BE2C (cell line): Measurements from ENCODE around the gene MYOG.

Experiments used
- DNase-seq: peaks from one replicate; pipeline ENCODE4 v3.0.0-alpha.2; 2020
- H3K27me3 ChIP-seq: fragments of 250-450 bp; sonication (Bioruptor Pico); 2 replicates; pipeline ENCODE4 v1.5.1; 2020; ENCODE audit warnings: mild to moderate bottlenecking
- H3K36me3 ChIP-seq: fragments of 250-450 bp; sonication (Bioruptor Pico); 2 replicates; pipeline ENCODE4 v1.5.1; 2020; ENCODE audit warnings: mild to moderate bottlenecking
- H3K4me1 ChIP-seq: fragments of 250-450 bp; sonication (Bioruptor Pico); 2 replicates; pipeline ENCODE4 v1.5.1; 2020
- H3K4me3 ChIP-seq: 2 replicates; pipeline ENCODE4 v1.5.1; 2011; ENCODE audit warnings: low read depth, low read length
- H3K9me3 ChIP-seq: fragments of 250-450 bp; sonication (Bioruptor Pico); 2 replicates; pipeline ENCODE4 v1.5.1; 2020
- TF ChIP-seq, protein P1 (sequence below): IDR thresholded peaks from 2 replicates; pipeline ENCODE4 v1.5.1; 2012; ENCODE audit warnings: mild to moderate bottlenecking, low read depth, low read length

Gene MYOG

DNA sequence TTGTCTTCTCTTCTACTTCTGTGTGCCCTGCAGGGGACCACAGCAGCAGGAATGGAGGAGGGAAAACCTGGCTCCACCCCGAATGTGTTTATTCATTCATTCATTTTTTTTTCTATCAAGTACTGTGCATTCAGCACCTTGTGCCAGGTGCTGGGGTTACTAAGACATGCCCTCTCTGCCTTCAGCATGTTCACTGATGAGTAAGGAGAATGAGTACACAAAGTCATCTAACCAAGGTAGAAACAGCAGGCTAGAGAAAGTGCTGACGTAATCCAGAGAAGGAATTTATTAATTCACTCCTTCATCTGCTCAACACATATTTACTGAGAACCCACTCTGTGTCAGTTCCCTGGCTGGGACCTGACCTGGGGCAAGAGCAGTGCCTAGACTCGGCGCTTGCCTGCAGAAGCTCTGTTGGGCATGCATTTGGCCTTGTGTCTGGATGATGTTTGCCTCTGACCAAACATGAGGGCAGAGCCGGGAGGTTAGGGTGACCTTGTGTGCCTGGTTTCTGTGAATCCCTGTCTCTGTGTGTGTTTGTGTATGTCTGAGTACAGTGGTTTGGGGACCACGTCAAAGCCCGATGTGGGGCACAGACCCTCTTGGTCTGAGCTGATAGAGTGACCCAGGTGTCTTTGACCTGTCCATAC, 3.3 kb upstream of the MYOG start:
- H3K27me3 ChIP-seq = no peaks in the 10 kb centered on the region

DNA sequence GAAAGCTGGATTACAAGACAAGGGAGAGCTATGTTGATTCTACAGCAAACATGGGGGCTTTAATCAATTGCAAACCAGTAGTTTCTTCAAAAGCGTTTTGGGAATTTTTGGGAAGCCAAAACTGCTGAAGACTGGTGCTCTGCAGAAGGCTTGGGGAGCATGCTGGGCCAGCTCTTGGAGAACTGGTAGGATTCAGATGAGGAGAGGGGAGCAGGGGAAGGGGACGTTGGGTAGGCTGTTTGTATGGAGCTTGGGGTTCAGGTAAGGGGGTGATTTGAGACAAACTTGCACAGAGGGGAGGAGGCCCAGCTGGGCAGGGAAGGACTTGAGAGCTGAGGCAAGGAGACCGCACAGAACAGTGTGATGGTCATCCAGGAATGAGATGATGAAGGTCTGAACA, 2.6 kb upstream of the MYOG start:
- H3K9me3 ChIP-seq = no peaks in the 10 kb centered on the region
- peaks cover 6% of the 10 kb centered on the region for H3K4me1 ChIP-seq
- no peaks in the 10 kb centered on the region for H3K27me3 ChIP-seq
- H3K36me3 ChIP-seq = no peaks in the 10 kb centered on the region
- DNase-seq = no peak
- H3K4me3 ChIP-seq = no peak overlapping the region
- TF ChIP-seq, protein P1, sequence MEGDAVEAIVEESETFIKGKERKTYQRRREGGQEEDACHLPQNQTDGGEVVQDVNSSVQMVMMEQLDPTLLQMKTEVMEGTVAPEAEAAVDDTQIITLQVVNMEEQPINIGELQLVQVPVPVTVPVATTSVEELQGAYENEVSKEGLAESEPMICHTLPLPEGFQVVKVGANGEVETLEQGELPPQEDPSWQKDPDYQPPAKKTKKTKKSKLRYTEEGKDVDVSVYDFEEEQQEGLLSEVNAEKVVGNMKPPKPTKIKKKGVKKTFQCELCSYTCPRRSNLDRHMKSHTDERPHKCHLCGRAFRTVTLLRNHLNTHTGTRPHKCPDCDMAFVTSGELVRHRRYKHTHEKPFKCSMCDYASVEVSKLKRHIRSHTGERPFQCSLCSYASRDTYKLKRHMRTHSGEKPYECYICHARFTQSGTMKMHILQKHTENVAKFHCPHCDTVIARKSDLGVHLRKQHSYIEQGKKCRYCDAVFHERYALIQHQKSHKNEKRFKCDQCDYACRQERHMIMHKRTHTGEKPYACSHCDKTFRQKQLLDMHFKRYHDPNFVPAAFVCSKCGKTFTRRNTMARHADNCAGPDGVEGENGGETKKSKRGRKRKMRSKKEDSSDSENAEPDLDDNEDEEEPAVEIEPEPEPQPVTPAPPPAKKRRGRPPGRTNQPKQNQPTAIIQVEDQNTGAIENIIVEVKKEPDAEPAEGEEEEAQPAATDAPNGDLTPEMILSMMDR = no peak

More for the DNA sequence above, 3.3 kb upstream of the MYOG start:
- Histone ChIP-seq H3K4me1 (peaks cover 6% of the 10 kb centered on the region), H3K4me3 (no peak overlapping the region), H3K9me3 (no peaks in the 10 kb centered on the region), H3K36me3 (no peaks in the 10 kb centered on the region)
- TF ChIP-seq, protein P1 = no peak
- no peak for DNase-seq

DNA sequence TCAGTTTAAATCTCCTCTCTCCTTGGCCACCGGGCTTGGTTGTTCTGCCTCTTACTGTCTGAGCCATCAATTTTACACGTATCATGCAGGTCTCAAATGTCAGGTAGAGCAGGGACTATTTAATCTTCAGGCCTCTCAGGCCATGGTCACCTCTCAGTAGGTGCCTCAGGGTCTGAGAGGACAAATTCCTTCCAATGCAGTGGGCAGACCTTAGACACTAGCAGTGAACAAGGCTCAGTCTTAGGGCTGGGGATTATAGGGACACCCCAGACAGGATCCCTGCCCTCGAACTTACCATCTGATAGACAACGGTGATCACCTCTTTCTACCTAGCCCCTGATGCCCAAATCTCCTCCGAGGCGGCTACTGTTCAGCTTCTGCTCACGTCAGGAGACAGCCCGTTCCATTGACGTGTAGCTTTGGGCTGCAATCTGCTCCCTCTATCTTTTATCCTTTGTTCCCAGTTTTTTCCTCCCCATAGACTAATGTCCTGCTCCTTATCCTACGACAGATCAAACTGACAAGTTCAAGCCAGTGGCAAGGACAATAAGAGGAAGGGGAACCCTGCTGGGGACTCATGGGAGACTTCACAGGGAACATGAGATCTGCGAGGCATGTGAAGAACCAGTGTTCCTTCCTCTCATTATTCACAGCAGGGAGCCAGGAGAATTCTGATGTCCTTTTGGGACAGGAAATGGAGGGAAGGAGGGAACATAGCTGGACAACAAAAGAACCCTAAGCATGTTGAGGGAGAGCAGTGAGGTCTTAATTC, 1.4 kb upstream of the MYOG start:
- no peaks in the 10 kb centered on the region for H3K27me3 ChIP-seq
- DNase-seq = no peak
- TF ChIP-seq, protein P1 = no peak
- no peaks in the 10 kb centered on the region for H3K36me3 ChIP-seq
- no peaks in the 10 kb centered on the region for H3K9me3 ChIP-seq
- peaks cover 6% of the 10 kb centered on the region for H3K4me1 ChIP-seq
- no peak overlapping the region for H3K4me3 ChIP-seq

DNA sequence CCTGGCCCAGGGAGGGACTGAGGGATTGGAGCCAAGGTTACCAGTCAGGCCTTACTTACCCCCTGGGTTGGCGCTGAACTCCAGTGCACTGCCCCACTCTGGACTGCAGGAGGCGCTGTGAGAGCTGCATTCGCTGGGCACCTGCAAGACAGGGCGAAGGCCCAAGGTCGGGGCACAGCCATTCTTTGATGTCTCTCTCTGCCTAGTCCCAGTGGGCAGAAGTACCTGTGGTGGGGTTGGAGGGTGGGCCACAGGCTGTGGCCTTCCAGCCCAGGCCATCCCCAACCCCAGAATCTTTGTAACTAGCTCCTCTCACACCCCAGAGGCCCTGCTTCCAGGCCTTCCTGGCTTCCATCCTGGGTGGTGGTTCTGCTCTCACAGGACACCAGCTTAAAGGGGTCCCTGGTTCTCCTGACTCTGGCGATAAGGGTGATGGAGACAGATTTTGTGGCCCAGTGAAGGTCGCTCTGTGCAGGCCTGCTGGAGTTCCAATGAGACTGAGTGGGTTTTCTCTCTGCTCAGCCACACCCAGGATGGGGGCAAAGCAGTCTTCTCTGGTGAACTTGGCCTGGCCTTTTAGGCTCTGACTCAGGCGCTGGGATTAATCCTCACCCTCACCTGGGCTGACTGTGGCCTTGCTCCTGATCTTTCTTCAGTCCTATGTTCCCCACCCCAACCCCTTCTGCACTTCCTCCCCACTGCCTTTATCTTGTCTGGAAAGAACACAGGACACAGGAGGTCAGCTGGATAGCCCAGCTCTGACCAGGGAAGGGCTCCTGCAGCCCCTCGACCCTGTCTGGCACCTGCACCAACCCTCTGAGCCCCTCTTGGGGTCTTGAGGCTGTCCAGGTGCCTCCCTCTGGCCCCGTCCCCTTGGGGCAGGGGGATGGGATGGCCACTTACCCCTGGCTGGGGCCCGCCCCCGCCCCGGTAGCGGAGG, 954 bp downstream of the MYOG start:
- TF ChIP-seq, protein P1 = peak; percentile 51
- H3K36me3 ChIP-seq = no peaks in the 10 kb centered on the region
- peaks cover 6% of the 10 kb centered on the region for H3K4me1 ChIP-seq
- DNase-seq = no peak
- no peak overlapping the region for H3K4me3 ChIP-seq
- H3K27me3 ChIP-seq = no peaks in the 10 kb centered on the region
- H3K9me3 ChIP-seq = no peaks in the 10 kb centered on the region

DNA sequence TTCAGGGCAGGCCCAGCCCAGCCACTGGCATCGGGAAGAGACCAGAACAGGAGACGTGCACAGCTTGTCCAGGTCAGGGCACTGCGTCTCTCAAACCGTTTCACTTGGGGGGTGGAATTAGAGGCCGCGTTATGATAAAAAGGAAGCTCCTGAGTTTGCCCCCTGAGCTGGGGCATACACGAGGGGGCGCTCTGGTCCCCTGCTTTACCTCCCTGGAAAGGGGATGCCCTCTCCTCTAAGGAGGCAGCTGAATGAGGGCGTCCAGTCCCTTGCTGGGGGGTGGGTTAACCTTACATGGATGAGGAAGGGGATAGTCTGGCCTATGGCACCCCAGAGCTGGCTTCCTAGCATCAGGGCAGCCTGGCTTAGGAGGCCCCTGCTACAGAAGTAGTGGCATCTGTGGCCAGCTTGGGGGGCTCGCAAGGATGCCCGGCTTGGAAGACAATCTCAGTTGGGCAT, 2.3 kb downstream of the MYOG start:
- Histone ChIP-seq H3K4me3 (no peak overlapping the region), H3K4me1 (peaks cover 6% of the 10 kb centered on the region), H3K27me3 (no peaks in the 10 kb centered on the region), H3K9me3 (no peaks in the 10 kb centered on the region), H3K36me3 (no peaks in the 10 kb centered on the region)
- TF ChIP-seq, protein P1 = no peak
- no peak for DNase-seq
